Endothelial cell (in vitro differentiated cells): ENCODE data around the gene SMARCC1. TPM values are rescaled to one million over a fixed set of nuclear protein-coding genes. Genes with fewer than 3 reads are reported as not detected.

ENCODE experiments used
- DNase-seq: peaks from one replicate; pipeline ENCODE4 v3.0.0; 2021; ENCODE audit warnings: low spot score
- H3K27ac Mint-ChIP-seq: one replicate; pipeline ENCODE4 v1.8.0; 2021; ENCODE audit warnings: mixed read lengths, inconsistent platforms; ENCODE audit not compliant: unreplicated experiment
- H3K27me3 Mint-ChIP-seq: one replicate; pipeline ENCODE4 v1.8.0; 2021; ENCODE audit warnings: mild to moderate bottlenecking, moderate library complexity, mixed read lengths, inconsistent platforms; ENCODE audit not compliant: unreplicated experiment
- H3K36me3 Mint-ChIP-seq: one replicate; pipeline ENCODE4 v1.8.0; 2021; ENCODE audit warnings: mild to moderate bottlenecking, low read depth, mixed read lengths, inconsistent platforms; ENCODE audit not compliant: unreplicated experiment
- H3K4me1 Mint-ChIP-seq: one replicate; pipeline ENCODE4 v1.8.0; 2021; ENCODE audit warnings: mild to moderate bottlenecking, mixed read lengths, inconsistent platforms; ENCODE audit not compliant: unreplicated experiment
- H3K4me3 Mint-ChIP-seq: one replicate; pipeline ENCODE4 v1.8.0; 2021; ENCODE audit warnings: mild to moderate bottlenecking, mixed read lengths, inconsistent platforms; ENCODE audit not compliant: unreplicated experiment
- H3K9me3 Mint-ChIP-seq: one replicate; pipeline ENCODE4 v1.8.0; 2021; ENCODE audit warnings: mixed read lengths, inconsistent platforms; ENCODE audit not compliant: unreplicated experiment
- CTCF ChIP-seq: fragments of 200-600 bp; sonication (generic); IDR thresholded peaks from one replicate; pipeline ENCODE4 v1.5.0; 2021; ENCODE audit warnings: antibody characterized with exemption; ENCODE audit not compliant: unreplicated experiment
- total RNA-seq: library from RNA; stranded (reverse); fragmentation: NEBNext Ultra II Directional; extraction: Animal tissue kit (Norgen Biotek cat#: 25700); gene quantifications from one replicate; pipeline ENCODE4 v1.2.1, GENCODE V29; 2021; ENCODE audit not compliant: unreplicated experiment

The SMARCC1 gene
- total RNA-seq, 1 donor from 2014 or later, result 138 TPM

GRCh38 chr3:47542471-47543173 is 239.1 kb downstream of the SMARCC1 start:
- H3K27ac Mint-ChIP-seq, result no peak overlapping the region
- H3K27me3 Mint-ChIP-seq, result peaks cover 3% of the 10 kb centered on the region
- H3K4me3 Mint-ChIP-seq, result no peak overlapping the region
- H3K36me3 Mint-ChIP-seq, result peaks cover 8% of the 10 kb centered on the region
- H3K4me1 Mint-ChIP-seq, result no peaks in the 10 kb centered on the region
- no peaks in the 10 kb centered on the region for H3K9me3 Mint-ChIP-seq
- no peak for TF ChIP-seq CTCF
- DNase-seq, result no peak

GRCh38 chr3:47541583-47542108 is 240.0 kb downstream of the SMARCC1 start:
- DNase-seq, result no peak
- H3K4me1 Mint-ChIP-seq, result no peaks in the 10 kb centered on the region
- H3K27me3 Mint-ChIP-seq, result peaks cover 3% of the 10 kb centered on the region
- peaks cover 8% of the 10 kb centered on the region for H3K36me3 Mint-ChIP-seq
- H3K9me3 Mint-ChIP-seq, result no peaks in the 10 kb centered on the region
- TF ChIP-seq CTCF, result no peak
- no peak overlapping the region for H3K4me3 Mint-ChIP-seq
- no peak overlapping the region for H3K27ac Mint-ChIP-seq

GRCh38 chr3:47540281-47540680 is 241.4 kb downstream of the SMARCC1 start:
- H3K4me3 Mint-ChIP-seq, result no peak overlapping the region
- H3K9me3 Mint-ChIP-seq, result no peaks in the 10 kb centered on the region
- TF ChIP-seq CTCF, result no peak
- H3K4me1 Mint-ChIP-seq, result no peaks in the 10 kb centered on the region
- no peak for DNase-seq
- peaks cover 3% of the 10 kb centered on the region for H3K27me3 Mint-ChIP-seq
- peaks cover 8% of the 10 kb centered on the region for H3K36me3 Mint-ChIP-seq
- H3K27ac Mint-ChIP-seq, result no peak overlapping the region

GRCh38 chr3:47536967-47537366 is 244.7 kb downstream of the SMARCC1 start:
- Mint-ChIP-seq H3K9me3 (no peaks in the 10 kb centered on the region), H3K27ac (no peak overlapping the region), H3K36me3 (peaks cover 11% of the 10 kb centered on the region), H3K27me3 (peaks cover 5% of the 10 kb centered on the region), H3K4me1 (no peaks in the 10 kb centered on the region), H3K4me3 (no peak overlapping the region)
- no peak for DNase-seq
- no peak for TF ChIP-seq CTCF

- H3K27me3 Mint-ChIP-seq, result peaks cover 2% of the 10 kb centered on the region
- no peaks in the 10 kb centered on the region for H3K9me3 Mint-ChIP-seq
- no peaks in the 10 kb centered on the region for H3K4me1 Mint-ChIP-seq
- H3K36me3 Mint-ChIP-seq, result peaks cover 8% of the 10 kb centered on the region
- TF ChIP-seq CTCF, result no peak
- no peak overlapping the region for H3K4me3 Mint-ChIP-seq
- no peak for DNase-seq
- H3K27ac Mint-ChIP-seq, result no peak overlapping the region
Measured at GRCh38 chr3:47536221-47536891, 245.3 kb downstream of the SMARCC1 start.
